WTC11 (cell line): ENCODE results near the gene TBC1D14.

ENCODE experiments used
- AFF4 ChIP-seq: sonication (generic); formaldehyde crosslinking; IDR thresholded peaks from 2 replicates; pipeline ENCODE4 v1.8.1; 2023; ENCODE audit warnings: mild to moderate bottlenecking, missing genetic modification reagents, borderline replicate concordance
- CTCF ChIP-seq: fragments of 200-600 bp; IDR thresholded peaks from 2 replicates; pipeline ENCODE4 v1.8.0; 2022; ENCODE audit warnings: antibody characterized with exemption
- PREB ChIP-seq: sonication (generic); formaldehyde crosslinking; IDR thresholded peaks from 2 replicates; pipeline ENCODE4 v1.8.1; 2022; ENCODE audit warnings: mild to moderate bottlenecking, missing genetic modification reagents, moderate library complexity, borderline replicate concordance
- RELA ChIP-seq: sonication (generic); formaldehyde crosslinking; IDR thresholded peaks from 2 replicates; pipeline ENCODE4 v1.8.1; 2022; ENCODE audit warnings: missing genetic modification reagents, mild to moderate bottlenecking, borderline replicate concordance
- SMAD3 ChIP-seq: sonication (generic); formaldehyde crosslinking; IDR thresholded peaks from 2 replicates; pipeline ENCODE4 v1.8.0; 2022; ENCODE audit warnings: missing genetic modification reagents, mild to moderate bottlenecking, borderline replicate concordance
- SP1 ChIP-seq: sonication (generic); formaldehyde crosslinking; conservative IDR thresholded peaks from 2 replicates; pipeline ENCODE4 v1.8.1; 2022; ENCODE audit warnings: missing genetic modification reagents
- USF2 ChIP-seq: sonication (generic); formaldehyde crosslinking; IDR thresholded peaks from 2 replicates; pipeline ENCODE4 v1.8.1; 2023; ENCODE audit warnings: mild to moderate bottlenecking, missing genetic modification reagents, moderate library complexity
- ZSCAN18 ChIP-seq: fragments of 250-450 bp; sonication (Bioruptor Pico); IDR thresholded peaks from 2 replicates; pipeline ENCODE4 v2.1.2; 2022; ENCODE audit warnings: mild to moderate bottlenecking, moderate library complexity

- TF ChIP-seq CTCF (no peak; the same call in 1 of the 2 replicates), PREB (CRISPR knock-in tag) (no peak), SP1 (CRISPR knock-in tag) (no peak), USF2 (CRISPR knock-in tag) (no peak), RELA (CRISPR knock-in tag) (no peak), SMAD3 (CRISPR knock-in tag) (no peak), ZSCAN18 (no peak), AFF4 (CRISPR knock-in tag) (no peak)
Measured at GRCh38 chr4:6892190-6892908, 17.3 kb upstream of the TBC1D14 start.
